CD14-positive monocyte (primary cell): ENCODE data around the gene FBXL4. TPM values are rescaled to one million over a fixed set of nuclear protein-coding genes. Genes with fewer than 3 reads are reported as not detected.

ENCODE experiments used
- DNase-seq, 3 donors: peaks; one replicate each; pipeline ENCODE4 v3.0.0-alpha.2; 2011 to 2022
- H2AFZ ChIP-seq: 2 replicates; pipeline ENCODE4 v1.6.0; 2012; ENCODE audit warnings: mild to moderate bottlenecking, low read depth, low read length, inconsistent platforms; ENCODE audit not compliant: insufficient read depth, poor library complexity, severe bottlenecking
- H3K27ac ChIP-seq, 2 donors: 1 replicate in 1 of 2; 2 replicates in 1 of 2; pipeline ENCODE4 v1.5.1; 2012 to 2013; ENCODE audit warnings: low read length in 2 of 2, control low read depth in 1 of 2, inconsistent platforms in 1 of 2, low read depth in 1 of 2, mild to moderate bottlenecking in 1 of 2
- H3K27me3 ChIP-seq, 2 donors: one replicate each; pipeline versions ENCODE4 v1.6.0 to v1.6.1; 2011 to 2013; ENCODE audit warnings: low read length in 2 of 2; ENCODE audit not compliant: control insufficient read depth in 2 of 2, insufficient read depth in 2 of 2
- H3K36me3 ChIP-seq, 2 donors: replicated peaks in 1 of 2; 1 replicate in 1 of 2; 2 replicates in 1 of 2; pipeline versions ENCODE4 v1.5.1 to v1.6.1; 2012 to 2013; ENCODE audit warnings: low read length in 2 of 2, control low read depth in 1 of 2, inconsistent platforms in 1 of 2, mild to moderate bottlenecking in 1 of 2; ENCODE audit not compliant: insufficient read depth in 2 of 2, control insufficient read depth in 1 of 2
- H3K4me1 ChIP-seq, 2 donors: 1 replicate in 1 of 2; 2 replicates in 1 of 2; pipeline versions ENCODE4 v1.5.1 to v1.6.1; 2012 to 2013; ENCODE audit warnings: low read length in 2 of 2, control low read depth in 1 of 2, inconsistent platforms in 1 of 2, mild to moderate bottlenecking in 1 of 2, moderate library complexity in 1 of 2; ENCODE audit not compliant: insufficient read depth in 2 of 2, control insufficient read depth in 1 of 2
- H3K4me2 ChIP-seq: replicated peaks from 2 replicates; pipeline ENCODE3; 2012; ENCODE audit warnings: low read length, moderate library complexity, mild to moderate bottlenecking; ENCODE audit not compliant: poor library complexity, severe bottlenecking; ENCODE audit errors: extremely low read depth
- H3K4me3 ChIP-seq, 3 experiments: fragments of 200-600 bp in 1 of 3; sonication (generic) in 1 of 3; replicated peaks in 1 of 3; 1 replicate in 2 of 3; 2 replicates in 1 of 3; pipeline ENCODE4 v1.5.1; 2011 to 2013; ENCODE audit warnings: low read length in 3 of 3, mild to moderate bottlenecking in 3 of 3, control low read depth in 2 of 3, low read depth in 2 of 3, inconsistent platforms in 1 of 3, moderate library complexity in 1 of 3
- H3K79me2 ChIP-seq: 2 replicates; pipeline ENCODE4 v1.6.0; 2012; ENCODE audit warnings: mild to moderate bottlenecking, control low read depth, inconsistent platforms, low read length, moderate library complexity; ENCODE audit not compliant: insufficient read depth
- H3K9ac ChIP-seq: 2 replicates; pipeline ENCODE4 v1.6.0; 2017; ENCODE audit warnings: low read length, mild to moderate bottlenecking; ENCODE audit not compliant: insufficient read depth, poor library complexity, severe bottlenecking
- H3K9me3 ChIP-seq, 2 donors: replicated peaks in 1 of 2; 1 replicate in 1 of 2; 2 replicates in 1 of 2; pipeline versions ENCODE4 v1.5.1 to v1.6.1; 2012 to 2013; ENCODE audit warnings: low read length in 2 of 2, control low read depth in 1 of 2; ENCODE audit not compliant: control insufficient read depth in 1 of 2, insufficient read depth in 1 of 2
- H4K20me1 ChIP-seq: 2 replicates; pipeline ENCODE4 v1.6.0; 2012; ENCODE audit warnings: mild to moderate bottlenecking, low read length, control low read depth, moderate library complexity; ENCODE audit not compliant: insufficient read depth
- H3K27ac Mint-ChIP-seq, 7 donors: one replicate each; pipeline ENCODE4 v1.8.0; 2020; ENCODE audit warnings: mild to moderate bottlenecking in 7 of 7, mixed read lengths in 7 of 7, moderate library complexity in 6 of 7, inconsistent platforms in 2 of 7
- H3K27me3 Mint-ChIP-seq, 3 donors: one replicate each; pipeline ENCODE4 v1.8.0; 2021 to 2022; ENCODE audit warnings: low read depth in 3 of 3, mild to moderate bottlenecking in 3 of 3, mixed read lengths in 3 of 3, moderate library complexity in 3 of 3, inconsistent platforms in 1 of 3
- H3K36me3 Mint-ChIP-seq, 2 donors: one replicate each; pipeline ENCODE4 v1.8.0; 2020; ENCODE audit warnings: mixed read lengths in 2 of 2, inconsistent platforms in 1 of 2, mild to moderate bottlenecking in 1 of 2
- H3K4me1 Mint-ChIP-seq: one replicate; pipeline ENCODE4 v1.8.0; 2020; ENCODE audit warnings: mild to moderate bottlenecking, mixed read lengths
- H3K4me3 Mint-ChIP-seq, 2 donors: one replicate each; pipeline ENCODE4 v1.8.0; 2020; ENCODE audit warnings: mild to moderate bottlenecking in 2 of 2, mixed read lengths in 2 of 2, moderate library complexity in 1 of 2
- H3K9me3 Mint-ChIP-seq, 7 donors: one replicate each; pipeline ENCODE4 v1.8.0; 2020 to 2022; ENCODE audit warnings: mixed read lengths in 7 of 7, mild to moderate bottlenecking in 6 of 7, moderate library complexity in 6 of 7, inconsistent platforms in 2 of 7
- WGBS: methylation state at CpG from one replicate; pipeline ENCODE4 v1.1.5; 2013; ENCODE audit warnings: missing lambda C conversion rate; ENCODE audit not compliant: insufficient coverage; 5-methylcytosine and 5-hydroxymethylcytosine counted together
- intact Hi-C, 2 donors: fragments of 100-400 bp; cut with micrococcal nuclease; formaldehyde crosslinking; loops; one replicate each; pipeline versions ENCODE4 v1.15.0 to v1.15.1; 2023
- polyA plus RNA-seq, 3 donors: library from polyadenylated mRNA; depleted of rRNA in 1 of 3; unstranded in 2 of 3; stranded (reverse) in 1 of 3; fragments of 300-500 nt in 2 of 3; fragments of >200 nt in 1 of 3; fragmentation: Illumina TruSeq in 2 of 3; gene quantifications; 1 replicate in 2 of 3; 2 replicates in 1 of 3; pipeline ENCODE4 v1.2.3, GENCODE V29; 2012 to 2021
- TF ChIP-seq, protein P1 (sequence below): fragments of 200-600 bp; IDR thresholded peaks from one replicate; pipeline ENCODE4 v1.8.0; 2022; ENCODE audit warnings: antibody characterized with exemption, mild to moderate bottlenecking

FBXL4 gene
- polyA plus RNA-seq, 3 donors = 5.7 to 10.9 (median 8.6) TPM

DNA sequence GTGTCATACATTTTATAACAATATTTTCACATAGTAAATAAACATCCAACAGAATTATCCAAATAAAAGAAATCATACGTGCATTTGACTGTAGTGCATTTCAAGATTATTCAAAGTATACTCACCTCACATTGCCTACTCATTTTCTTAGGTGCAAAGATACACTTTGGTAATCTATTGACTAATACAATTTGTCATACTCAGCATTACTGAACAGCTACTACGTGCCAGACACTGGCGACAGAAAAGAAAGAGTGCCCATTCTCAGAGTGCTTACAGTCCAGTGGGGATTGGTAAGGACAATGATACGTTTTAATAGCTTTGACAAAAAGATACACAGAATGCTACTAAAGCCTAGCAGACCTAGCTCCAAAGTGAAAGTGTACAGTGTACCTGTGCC lies 42.0 kb downstream of the FBXL4 start:
- no peaks in the 10 kb centered on the region for H3K27me3 Mint-ChIP-seq
- WGBS = no CpG with 5 or more reads among the region's 4 CpGs

DNA sequence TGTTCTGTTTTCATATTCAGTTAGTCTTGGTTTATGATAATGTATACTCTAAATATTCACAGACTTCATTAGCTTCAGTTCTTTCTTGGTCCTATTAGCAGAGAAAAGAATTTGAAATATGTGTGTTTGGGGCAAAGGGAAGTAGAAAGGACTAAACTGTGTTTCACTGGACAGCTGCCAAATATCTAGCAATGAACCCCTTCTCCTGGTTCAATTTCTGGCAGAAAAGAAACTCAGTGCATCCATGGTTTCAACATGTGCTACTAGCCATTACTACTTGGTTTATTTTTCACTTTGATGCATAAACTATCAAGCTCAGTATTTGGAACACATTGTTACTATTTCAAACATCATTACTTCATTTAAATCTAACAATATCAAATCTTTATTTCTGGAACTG lies 43.6 kb downstream of the FBXL4 start:
- Histone ChIP-seq H3K9me3 (no peaks in the 10 kb centered on the region), H3K27me3 (no peaks in the 10 kb centered on the region), H2AFZ (no peak overlapping the region), H4K20me1 (no peaks in the 10 kb centered on the region), H3K4me3 (no peak overlapping the region), H3K27ac (no peak overlapping the region), H3K36me3 (peaks cover 24 to 66% of the 10 kb centered on the region in 2 donors), H3K79me2 (no peaks in the 10 kb centered on the region), H3K4me2 (no peak overlapping the region), H3K9ac (no peak overlapping the region), H3K4me1 (no peaks in the 10 kb centered on the region)
- Mint-ChIP-seq H3K9me3 (peaks cover 0 to 4% (median 0%) of the 10 kb centered on the region in 7 donors), H3K4me1 (peaks cover 1% of the 10 kb centered on the region), H3K4me3 (no peak overlapping the region), H3K27me3 (no peaks in the 10 kb centered on the region), H3K27ac (no peak overlapping the region), H3K36me3 (peaks cover 50 to 63% of the 10 kb centered on the region in 2 donors)
- intact Hi-C loops = no loop called here
- TF ChIP-seq, protein P1, sequence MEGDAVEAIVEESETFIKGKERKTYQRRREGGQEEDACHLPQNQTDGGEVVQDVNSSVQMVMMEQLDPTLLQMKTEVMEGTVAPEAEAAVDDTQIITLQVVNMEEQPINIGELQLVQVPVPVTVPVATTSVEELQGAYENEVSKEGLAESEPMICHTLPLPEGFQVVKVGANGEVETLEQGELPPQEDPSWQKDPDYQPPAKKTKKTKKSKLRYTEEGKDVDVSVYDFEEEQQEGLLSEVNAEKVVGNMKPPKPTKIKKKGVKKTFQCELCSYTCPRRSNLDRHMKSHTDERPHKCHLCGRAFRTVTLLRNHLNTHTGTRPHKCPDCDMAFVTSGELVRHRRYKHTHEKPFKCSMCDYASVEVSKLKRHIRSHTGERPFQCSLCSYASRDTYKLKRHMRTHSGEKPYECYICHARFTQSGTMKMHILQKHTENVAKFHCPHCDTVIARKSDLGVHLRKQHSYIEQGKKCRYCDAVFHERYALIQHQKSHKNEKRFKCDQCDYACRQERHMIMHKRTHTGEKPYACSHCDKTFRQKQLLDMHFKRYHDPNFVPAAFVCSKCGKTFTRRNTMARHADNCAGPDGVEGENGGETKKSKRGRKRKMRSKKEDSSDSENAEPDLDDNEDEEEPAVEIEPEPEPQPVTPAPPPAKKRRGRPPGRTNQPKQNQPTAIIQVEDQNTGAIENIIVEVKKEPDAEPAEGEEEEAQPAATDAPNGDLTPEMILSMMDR = no peak
- DNase-seq = no peak

More for the DNA sequence above, 42.0 kb downstream of the FBXL4 start:
- no peak overlapping the region for H3K4me3 Mint-ChIP-seq
- peaks cover 36 to 56% of the 10 kb centered on the region in 2 donors for H3K36me3 Mint-ChIP-seq
- H3K4me1 Mint-ChIP-seq = peaks cover 6% of the 10 kb centered on the region
- Histone ChIP-seq H3K27me3 (no peaks in the 10 kb centered on the region), H3K4me1 (no peaks in the 10 kb centered on the region), H3K9me3 (no peaks in the 10 kb centered on the region), H2AFZ (no peak overlapping the region), H3K27ac (no peak overlapping the region), H3K9ac (no peak overlapping the region), H3K36me3 (peaks cover 22 to 49% of the 10 kb centered on the region in 2 donors), H3K4me3 (no peak overlapping the region), H3K79me2 (no peaks in the 10 kb centered on the region), H3K4me2 (no peak overlapping the region), H4K20me1 (no peaks in the 10 kb centered on the region)
- intact Hi-C loops = no loop called here
- no peak overlapping the region for H3K27ac Mint-ChIP-seq
- peaks cover 0 to 6% (median 3%) of the 10 kb centered on the region in 7 donors for H3K9me3 Mint-ChIP-seq
- TF ChIP-seq, protein P1 = no peak
- DNase-seq = no peak
